ENCODE results near the gene ADAT2.

GRCh38 chr6:143397227-143398222 lies 53.0 kb downstream of the ADAT2 start:
- TF ChIP-seq POLR2A (IDR thresholded peaks at IDR 0.05) (no peak), CTCF (IDR thresholded peaks at IDR 0.05) (no peak)

Data from sigmoid colon (tissue), 3 donors.